Stimulated activated CD4-positive, alpha-beta T cell treated with anti-CD3 and anti-CD28 coated beads, Interleukin-1b, Interleukin-23, amount 100 ng/mL, for 24 hours (primary cell): ENCODE measurements around the gene APBA2.

Source experiments
- DNase-seq, 4 experiments: peaks; one replicate each; pipeline ENCODE4 v3.0.0-alpha.2; 2020; ENCODE audit warnings: low read depth in 4 of 4, low spot score in 1 of 4

The APBA2 gene

DNA sequence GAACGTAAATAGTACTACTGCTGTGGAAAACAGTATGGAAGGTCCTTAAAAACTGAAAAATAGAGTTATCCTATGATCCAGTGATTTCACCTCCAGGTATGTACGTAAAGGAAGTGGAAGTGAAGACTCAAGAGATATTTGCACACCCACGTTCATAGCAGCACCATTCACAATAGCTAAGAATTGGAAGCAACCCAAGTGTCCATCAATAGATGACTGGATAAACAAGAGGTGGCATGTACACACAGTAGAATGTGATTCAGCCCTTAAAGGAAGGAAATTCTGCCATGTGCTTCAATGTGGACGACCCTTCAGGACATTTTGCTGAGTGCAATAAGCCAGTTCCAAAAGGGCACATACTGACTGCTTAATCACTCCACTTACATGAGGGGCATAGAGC is 188.3 kb downstream of the APBA2 start:
- no peak for DNase-seq

DNA sequence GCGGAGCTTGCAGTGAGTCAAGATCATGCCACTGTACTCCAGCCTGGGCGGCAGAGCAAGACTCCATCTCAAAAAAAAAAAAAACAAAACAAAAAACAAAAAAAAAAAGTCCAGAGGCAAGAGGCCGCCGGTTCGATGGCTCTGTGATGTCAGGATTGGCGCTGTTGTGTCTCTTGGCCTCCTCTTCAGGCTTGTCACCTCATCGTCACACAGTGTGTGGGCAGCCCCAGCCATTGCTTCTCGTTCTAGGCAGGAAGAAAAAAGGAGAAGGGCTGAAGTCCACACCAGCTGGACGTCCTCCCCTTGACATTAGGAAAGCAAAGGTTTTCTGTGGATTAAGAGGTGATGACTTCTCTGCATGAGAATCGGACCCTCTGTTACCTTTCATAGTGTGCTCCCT is 192.8 kb downstream of the APBA2 start:
- no peak for DNase-seq

DNA sequence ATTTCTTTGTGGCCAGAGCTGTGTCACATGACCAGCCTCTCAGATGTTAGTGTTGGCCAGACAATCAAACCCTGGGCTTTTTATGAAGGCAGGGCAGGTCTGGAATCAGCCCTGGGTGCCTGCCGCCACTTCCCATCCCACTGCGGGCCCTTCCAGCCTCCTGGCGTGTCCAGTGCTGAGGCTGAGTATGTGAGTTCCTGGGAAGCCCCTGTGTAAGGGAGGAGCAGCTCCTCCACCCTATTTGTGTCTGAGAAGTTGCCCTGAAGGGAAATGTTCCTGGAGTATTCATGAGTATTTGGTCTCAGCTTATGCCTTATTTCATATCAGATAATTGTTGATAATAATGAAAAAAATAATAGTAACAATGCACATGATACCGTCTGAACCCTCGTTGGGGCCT is 193.7 kb downstream of the APBA2 start:
- DNase-seq: no peak

DNA sequence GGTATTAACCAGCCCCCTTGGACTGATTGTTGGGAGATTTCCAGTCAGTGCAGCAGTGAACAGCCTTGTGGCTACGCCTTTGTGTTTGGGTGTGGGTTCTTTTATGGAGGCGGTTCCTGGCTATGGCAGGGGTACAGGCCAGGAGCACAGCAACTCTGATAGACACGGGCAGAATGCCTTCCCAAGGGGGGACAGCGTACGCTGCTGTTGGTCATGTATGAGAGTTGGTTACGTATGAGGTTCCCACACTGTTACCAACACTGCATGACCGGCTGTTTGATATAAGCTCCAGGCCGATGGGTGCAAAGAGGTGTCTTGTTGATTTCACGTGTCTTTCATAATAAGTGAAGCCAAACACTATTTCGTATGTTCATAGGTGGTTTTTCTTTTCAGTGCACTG is 196.0 kb downstream of the APBA2 start:
- DNase-seq: no peak

DNA sequence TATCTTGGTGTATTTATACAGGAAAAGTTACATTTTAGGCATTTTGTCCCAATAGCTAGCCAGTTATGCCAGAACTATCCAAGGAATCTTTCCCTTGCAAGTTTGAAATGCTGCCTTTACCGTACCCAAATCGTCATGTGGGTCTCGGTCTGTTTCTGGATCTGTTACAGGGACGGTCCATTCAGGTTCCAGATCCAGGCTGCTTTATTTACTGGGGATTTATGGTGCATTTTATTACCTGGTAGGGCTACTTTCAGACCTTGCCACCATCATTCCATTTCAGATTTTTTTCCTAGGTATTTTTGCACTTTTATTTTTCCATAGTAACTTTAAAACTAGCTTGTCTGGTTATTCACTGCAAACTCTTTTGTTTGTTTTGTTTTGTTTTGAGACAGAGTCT is 197.4 kb downstream of the APBA2 start:
- no peak for DNase-seq

DNA sequence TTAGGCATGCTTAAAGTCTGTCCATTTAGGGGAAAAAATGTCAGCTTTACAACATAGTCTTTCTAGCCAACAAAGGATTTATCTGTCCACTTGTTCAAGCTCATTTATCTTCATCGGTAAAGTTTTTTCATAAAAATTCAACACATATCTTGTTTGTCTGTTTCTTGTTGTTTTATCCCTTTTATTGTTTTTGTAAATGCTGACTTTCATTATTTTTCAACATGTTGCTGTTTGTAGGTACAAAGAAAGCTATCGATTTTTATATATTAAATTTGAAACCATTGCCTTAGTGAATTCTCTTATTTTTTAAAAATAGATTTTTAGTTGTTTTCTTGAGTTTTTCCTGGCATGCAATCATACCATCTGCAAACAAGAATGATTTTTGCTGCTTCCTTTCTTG is 198.1 kb downstream of the APBA2 start:
- no peak for DNase-seq

DNA sequence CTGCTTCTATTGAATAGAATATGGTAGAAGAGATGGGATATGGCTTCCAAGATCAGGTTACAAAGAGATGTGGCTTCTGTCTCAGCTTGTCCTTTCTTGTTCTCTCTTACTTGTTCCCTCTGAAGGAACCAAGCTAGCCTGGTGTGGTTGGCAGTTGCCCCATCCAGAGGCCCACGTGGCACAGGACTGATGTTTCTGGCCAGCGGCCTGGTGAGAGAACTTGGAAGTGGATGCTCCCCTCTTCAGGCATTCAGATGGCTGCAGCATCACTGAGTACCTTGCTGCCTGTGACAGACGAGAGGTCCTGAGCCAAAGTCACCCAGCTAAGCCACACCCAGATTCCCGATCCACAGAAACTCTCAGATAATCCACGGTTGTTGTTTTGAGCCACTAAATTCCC is 200.2 kb downstream of the APBA2 start:
- DNase-seq: no peak

DNA sequence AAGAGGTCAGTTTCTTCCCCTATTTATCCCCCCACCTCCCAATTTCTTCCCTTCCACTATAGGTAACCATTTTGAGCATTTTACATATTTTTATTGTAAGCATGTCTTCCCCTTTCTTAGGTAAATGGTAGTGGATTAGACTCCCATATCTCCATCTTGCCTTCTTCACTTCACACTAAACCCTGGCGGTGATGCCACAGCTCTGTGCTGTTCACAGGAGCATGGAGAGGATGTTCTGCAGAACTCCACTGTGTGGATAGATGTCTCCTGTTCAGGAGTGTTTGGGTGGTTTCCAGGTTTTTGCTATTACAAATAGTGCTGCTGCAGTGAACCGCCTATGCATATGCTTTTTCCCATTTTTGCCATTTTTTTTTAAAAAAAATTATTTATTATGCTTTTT is 201.1 kb downstream of the APBA2 start:
- no peak for DNase-seq

DNA sequence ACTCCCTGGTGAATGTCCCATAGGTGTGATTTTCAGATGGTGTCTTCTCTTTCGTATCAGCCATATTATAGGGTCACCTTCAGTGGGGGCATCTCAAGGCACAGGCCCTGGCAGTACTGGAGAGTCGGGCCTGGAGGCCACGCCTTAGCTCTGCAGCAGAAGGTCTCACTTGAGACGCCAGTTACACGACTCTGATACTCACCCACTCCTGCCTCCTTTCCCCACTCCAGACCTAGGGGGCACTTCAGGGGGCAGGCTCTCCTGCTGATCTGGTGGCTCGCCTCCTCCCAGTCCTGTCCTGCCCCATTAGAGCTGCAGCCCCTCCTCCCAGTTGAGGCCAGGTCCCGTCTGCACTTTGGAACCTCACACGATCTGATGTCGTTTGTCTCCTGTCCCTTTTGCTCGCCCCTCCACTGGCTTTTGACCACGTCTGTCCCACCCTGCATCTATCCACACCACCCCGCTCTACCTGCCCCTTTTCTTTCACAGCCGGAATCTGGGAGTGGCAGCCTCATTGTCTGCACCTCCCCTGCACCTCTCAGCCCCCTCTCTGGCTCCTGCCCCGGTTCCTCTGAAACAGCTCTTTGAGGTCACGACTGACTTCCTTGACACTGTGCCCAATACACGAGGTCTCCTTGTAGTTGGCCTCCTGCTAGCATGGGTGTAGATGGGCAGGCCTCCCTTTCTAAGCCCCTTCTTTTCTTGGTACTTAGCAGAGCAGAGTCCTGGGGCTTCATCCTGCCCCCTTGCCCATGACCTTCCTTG is 201.9 kb downstream of the APBA2 start:
- DNase-seq: no peak

DNA sequence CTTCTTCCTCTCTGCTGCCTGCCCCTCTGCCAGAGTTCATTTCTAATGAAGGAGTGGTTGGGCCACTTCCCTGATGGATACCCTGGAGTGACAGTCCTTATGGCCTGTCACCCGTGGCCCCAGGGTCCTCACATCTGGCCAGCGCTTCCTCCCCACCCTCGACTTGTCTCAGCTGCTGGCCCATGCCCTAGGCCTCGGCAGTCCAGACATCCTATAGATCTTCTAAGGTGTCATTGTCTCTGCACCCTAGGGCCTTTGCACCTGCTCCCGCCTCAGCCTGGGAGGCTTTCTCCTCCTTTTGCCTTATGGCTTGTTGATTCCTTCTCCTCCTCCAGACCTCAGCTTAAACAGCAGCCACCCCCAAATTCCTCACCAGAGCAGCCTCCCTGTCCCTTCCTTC is 202.9 kb downstream of the APBA2 start:
- DNase-seq: no peak

DNA sequence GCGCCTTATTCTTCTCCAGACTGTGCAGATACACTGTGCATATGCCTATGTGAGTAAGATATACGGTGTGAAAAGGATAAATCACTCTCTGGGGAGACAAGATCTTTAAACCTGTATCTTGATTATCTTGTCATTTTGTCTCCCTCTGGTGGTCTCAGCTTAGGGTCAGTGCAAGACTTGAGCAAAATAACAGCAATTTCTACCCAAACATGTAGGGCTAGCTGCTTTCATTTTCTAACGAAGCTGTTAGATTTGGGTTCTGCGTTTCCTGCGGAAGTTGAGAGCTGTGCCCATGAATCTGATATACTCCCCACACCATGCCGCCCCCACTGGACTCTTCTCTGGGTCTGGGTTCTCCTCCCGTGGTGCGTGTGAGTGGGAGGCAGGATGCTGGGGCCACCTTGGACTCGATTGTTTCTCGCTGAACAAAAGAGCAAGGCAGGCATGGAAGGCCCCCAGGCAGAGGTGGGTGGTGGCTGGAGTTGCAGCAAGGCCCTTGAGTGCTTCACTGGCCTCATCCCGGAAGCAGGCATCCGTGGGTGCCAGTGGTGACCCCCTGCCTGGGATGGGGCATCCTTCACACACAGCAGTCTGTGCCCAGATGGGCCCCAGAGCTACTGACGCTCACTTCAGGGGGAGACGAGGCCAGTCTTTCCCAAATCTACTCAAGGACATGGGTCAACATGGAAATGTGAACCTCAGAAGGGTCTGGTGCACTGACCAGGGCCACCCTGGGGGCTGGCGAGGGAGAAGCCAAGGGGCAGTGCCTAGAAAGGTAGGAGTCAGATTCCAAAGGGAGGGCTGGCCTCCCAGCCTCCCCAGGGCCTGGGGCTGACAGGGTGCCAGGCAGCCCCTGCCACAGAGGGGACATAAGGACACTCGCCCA is 204.2 kb downstream of the APBA2 start:
- no peak for DNase-seq

DNA sequence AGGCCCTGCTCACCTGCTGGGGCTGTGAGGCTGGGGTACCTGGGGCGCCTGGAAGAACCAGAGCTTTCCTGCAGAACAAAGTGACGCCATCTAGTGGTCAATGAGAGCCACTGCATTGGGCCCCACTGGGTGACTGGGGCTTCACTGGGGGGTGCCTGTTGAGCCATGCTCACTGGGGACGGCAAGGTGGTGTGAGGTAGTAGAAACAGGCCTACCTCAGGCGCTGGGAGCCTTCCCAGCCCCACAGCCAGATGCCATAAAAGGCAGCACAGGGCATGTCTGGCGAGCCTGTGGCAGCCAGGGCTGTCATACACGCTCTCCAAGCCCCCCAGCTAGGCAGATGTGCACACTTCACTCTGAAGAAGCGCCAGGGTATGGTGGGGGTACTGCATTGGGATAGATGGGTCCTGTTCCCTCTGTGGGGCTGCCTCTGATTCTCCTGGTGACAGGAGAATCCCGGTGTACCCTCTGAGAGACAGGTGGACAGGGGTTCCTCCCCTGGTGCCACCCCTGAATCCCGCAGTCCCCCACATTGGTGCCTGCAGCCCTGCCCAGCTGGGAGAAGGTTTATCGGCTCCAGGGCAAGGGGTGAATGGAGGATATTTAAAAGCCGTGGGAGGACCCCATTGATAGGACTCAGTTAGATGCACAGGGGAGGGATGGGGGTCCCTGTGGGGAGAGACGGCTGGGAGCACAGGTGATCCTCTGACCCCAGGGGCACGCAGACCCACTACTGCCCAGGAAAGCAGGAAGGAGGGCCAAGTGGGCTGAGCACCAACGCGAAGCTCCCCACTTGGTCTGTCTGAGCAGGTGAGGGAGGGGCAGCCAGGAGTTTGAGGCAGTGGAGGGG is 205.1 kb downstream of the APBA2 start:
- DNase-seq: peak in 3 of 4 experiments; percentile 23 to 35 (median 24)

DNA sequence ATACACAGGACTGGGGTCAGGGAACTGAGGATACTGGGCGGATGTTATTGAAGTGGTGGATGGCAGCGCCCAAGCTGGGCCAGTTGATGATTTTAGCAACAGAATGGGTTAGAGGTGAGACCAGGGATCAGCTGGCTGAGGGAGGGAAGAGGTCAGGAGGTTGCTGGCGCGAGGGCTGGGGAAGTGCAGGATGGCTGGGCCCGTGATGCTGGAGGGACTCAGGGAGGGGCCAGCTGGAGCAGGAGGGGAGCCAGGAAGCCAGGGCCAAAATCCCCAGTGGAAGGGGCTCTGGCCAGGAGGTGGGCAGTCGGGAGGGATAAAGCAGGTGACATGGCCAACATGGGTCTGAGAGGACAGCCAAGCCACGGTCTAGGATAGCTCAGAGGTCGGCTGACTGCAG is 205.9 kb downstream of the APBA2 start:
- no peak for DNase-seq

DNA sequence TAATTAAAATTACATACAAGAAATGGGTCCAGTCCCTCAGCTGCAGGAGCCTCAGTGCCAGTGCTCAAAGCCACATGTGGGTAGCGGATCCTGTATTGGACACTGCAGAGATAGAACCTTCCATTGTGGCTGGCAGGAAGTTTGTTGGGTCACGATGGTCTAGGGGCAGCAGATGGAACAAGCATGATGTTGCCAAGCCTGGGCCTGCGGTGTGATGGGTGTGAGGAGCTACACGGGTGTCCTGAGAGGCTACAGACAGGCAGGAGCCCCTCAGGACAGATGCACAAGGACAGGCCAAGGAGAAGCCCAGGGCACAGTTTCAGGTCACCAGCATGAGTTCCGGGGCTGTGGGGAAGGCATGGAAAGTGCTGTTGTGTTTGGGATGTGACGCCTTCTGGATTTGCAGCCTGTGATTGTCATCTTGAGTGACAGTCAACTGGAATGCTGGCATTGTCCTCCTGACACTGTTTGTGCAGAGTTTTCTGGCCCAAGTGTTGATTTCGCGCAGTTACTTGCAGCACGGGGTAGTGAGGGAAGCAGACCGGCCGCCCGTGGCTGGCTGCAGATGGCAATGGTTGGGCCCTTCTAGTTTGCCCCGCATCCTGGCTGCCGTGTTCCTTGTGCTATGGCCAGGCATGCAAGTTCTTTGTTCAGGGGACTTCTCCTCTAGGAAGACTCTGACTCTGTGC is 206.7 kb downstream of the APBA2 start:
- DNase-seq: no peak

DNA sequence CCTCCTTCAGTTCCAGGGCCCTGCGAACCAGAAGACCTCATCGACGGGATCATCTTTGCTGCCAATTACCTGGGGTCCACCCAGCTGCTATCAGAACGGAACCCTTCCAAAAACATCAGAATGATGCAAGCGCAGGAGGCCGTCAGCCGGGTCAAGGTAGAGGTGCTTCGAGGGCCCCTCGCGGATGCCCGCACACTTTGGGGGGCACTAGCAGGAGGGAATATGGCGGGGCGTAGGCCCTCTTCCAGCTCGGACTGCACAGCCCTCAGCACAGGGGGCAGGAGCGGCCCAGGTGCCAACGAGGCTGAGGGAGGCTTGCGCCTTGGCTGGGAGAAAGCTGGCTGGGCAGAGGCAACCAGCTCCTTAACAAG is 207.3 kb downstream of the APBA2 start:
- no peak for DNase-seq

DNA sequence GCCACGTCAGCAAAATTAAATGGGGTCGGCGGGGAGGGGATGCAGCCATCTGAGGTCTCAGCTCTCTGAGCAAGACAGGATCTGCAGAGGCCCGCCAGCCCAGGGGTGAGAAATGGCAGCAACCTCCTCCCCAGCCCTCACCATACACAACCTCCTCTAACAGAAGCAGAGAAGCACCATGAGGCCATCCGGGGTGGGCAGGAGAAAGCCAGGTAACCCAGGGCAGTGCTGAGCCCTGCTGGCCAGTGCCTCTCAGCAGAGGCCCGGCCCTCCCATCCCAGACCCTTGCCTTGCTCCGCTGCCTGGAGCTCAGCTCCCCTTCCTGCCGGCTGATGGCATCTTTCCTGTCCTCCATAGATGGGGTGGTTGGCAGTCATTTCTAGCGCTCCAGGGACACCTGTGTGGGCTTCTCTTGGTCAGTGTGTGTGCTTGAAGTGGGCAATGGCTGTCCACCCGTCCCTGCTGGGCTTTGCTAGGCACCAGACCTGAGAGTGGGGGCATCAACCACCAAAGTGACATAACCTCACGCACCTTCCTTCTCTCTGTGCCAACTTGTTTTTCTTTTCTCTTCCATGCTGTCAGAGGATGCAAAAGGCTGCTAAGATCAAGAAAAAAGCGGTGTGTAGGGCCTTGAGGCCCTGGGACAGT is 208.0 kb downstream of the APBA2 start:
- no peak for DNase-seq

DNA sequence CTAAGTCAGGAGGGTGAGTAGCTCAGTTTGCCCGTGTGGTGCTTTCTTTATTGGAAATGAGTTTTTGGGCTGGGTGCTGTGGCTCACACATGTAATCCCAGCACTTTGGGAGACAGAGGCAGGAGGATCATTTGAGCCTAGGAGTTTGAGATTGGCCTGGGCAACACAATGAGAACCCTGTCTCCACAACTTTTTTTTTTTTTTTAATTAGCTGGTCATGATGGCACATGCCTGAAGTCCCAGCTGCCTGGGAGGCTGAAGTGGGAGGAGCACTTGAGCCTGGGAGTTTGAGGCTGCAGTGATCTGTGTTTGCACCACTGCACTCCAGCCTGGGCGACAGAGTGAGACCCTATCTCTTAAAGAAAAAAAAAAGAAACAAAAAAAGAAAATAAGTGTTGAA is 208.9 kb downstream of the APBA2 start:
- DNase-seq: no peak

DNA sequence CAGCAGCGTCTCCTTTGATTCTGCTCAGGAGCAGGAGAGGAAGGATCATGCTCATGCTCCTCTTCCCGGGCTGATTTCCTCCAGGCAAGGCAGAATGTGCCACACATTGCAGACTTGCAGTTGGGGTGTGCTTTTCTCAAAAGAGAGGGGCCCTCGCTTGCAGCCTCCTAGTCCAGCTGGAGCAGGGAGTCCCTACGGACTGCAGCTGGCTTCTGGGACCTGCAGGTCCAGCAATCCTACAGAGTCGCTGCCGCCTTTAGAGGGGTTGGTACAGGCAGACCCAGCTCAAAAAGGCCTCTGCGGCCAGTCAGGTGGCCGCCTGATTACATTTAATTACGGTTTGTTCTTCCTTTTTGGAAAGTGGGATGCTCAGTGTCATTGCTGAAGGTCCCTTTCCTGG is 210.0 kb downstream of the APBA2 start:
- DNase-seq: no peak

DNA sequence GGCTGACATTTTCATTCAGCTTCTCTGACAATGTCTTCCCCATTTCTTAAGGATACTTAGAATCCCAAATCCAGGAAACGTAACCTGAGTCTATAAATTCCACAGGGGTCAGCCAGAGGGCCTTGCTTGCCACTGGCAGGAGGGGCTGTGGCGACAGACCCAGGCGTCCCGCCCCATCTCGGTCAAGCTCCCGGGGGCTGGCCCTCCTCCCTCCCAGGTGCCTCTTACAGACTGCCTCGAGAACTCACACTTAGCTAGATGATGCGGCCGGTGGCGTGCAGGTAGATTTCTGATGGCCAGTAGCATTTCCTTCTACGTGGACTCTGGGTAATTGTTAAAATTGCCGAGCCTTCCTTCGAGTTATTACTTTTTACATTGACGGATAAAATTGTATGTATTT is 211.4 kb downstream of the APBA2 start:
- DNase-seq: no peak

DNA sequence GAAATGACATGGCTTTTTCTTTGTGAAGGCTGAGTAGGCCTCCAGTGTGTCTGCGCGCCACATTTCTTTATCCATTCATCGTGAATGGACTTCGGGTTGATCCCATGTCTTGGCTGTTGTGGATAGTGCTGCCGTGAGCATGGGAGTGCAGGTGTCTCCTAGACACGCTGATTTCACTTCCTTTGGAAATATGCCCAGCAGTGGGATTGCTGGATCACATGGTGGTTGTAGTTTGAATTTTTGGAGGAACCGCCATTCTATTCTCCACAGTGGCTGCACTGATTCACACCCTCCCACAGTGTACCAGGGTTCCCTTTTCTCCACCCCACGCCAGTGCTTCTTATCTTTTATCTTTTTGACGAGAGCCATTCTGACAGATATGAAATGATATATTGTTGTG is 212.2 kb downstream of the APBA2 start:
- no peak for DNase-seq

DNA sequence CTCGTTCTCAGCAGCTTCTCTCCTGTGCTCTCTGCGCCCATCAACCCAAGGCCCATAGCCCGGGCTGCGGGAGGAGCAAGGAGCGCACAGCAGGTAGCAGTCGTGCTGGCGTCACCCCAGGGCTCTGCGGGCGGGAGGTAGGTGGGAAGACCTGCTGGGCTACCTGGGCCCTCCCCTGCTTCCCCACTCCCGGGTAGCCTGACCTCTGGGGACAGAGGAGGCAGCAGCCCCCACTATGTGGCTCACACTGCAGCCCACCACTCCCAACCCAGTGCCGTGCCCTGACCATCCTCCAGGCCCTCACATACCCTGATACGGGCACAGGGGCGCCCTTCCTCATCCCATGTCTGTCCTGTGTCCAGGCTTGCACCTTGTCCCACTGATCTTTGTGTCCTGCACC is 212.9 kb downstream of the APBA2 start:
- DNase-seq: no peak
